K562 (cell line): ENCODE data around the gene SPHK2. TPM values are rescaled to one million over a fixed set of nuclear protein-coding genes. Genes with fewer than 3 reads are reported as not detected.

Source experiments
- FIP1L1 ChIP-seq: fragments of 200-400 bp; formaldehyde crosslinking; IDR thresholded peaks from 2 replicates; pipeline ENCODE4 v1.6.1; 2018; ENCODE audit warnings: mild to moderate bottlenecking, low read depth, low read length; ENCODE audit not compliant: poor library complexity, severe bottlenecking
- KDM1A ChIP-seq, 2 experiments: fragments of 450-650 bp; IDR thresholded peaks; 2 replicates each; pipeline ENCODE4 v1.6.1; 2016; ENCODE audit warnings: mild to moderate bottlenecking in 2 of 2
- MTA3 ChIP-seq: fragments of 450-650 bp; formaldehyde crosslinking; IDR thresholded peaks from 2 replicates; pipeline ENCODE4 v1.6.1; 2017; ENCODE audit warnings: mild to moderate bottlenecking, borderline replicate concordance
- NCOA2 ChIP-seq, 2 experiments: fragments of 450-650 bp; IDR thresholded peaks; 2 replicates each; pipeline ENCODE4 v1.6.1; 2018; ENCODE audit warnings: mild to moderate bottlenecking in 2 of 2, moderate library complexity in 1 of 2; ENCODE audit not compliant: partially characterized antibody in 2 of 2
- PHF20 ChIP-seq: fragments of 450-650 bp; IDR thresholded peaks from 2 replicates; pipeline ENCODE4 v1.6.1; 2018; ENCODE audit not compliant: partially characterized antibody
- RAD21 ChIP-seq, 2 experiments: fragments of 250-450 bp in 1 of 2; fragments of 450-650 bp in 1 of 2; sonication (Bioruptor Pico) in 1 of 2; formaldehyde crosslinking in 1 of 2; IDR thresholded peaks in 1 of 2; conservative IDR thresholded peaks in 1 of 2; 2 replicates each; pipeline versions ENCODE4 v1.4.0 to v1.8.0; 2020 to 2022; ENCODE audit warnings: mild to moderate bottlenecking in 2 of 2, moderate library complexity in 1 of 2
- SMARCA5 ChIP-seq: fragments of 450-650 bp; IDR thresholded peaks from 2 replicates; pipeline ENCODE4 v1.6.1; 2016
- TGIF2 ChIP-seq: sonication (generic); formaldehyde crosslinking; IDR thresholded peaks from 2 replicates; pipeline ENCODE4 v1.8.1; 2022; ENCODE audit warnings: mild to moderate bottlenecking, missing genetic modification reagents, moderate library complexity
- ZNF143 ChIP-seq: sonication (generic); formaldehyde crosslinking; IDR thresholded peaks from 2 replicates; pipeline ENCODE4 v1.9.0; 2022; ENCODE audit warnings: mild to moderate bottlenecking, missing genetic modification reagents
- ZNF57 ChIP-seq: fragments of 450-650 bp; formaldehyde crosslinking; IDR thresholded peaks from 2 replicates; pipeline ENCODE4 v1.4.0; 2020; ENCODE audit warnings: mild to moderate bottlenecking, moderate library complexity
- polyA plus RNA-seq, 8 experiments: library from polyadenylated mRNA; depleted of rRNA in 4 of 8; stranded (reverse) in 5 of 8; unstranded in 3 of 8; fragments of >200 nt; fragmentation: Nextera tagmentation in 2 of 8; fragmentation: Illumina TruSeq in 1 of 8; extraction: Ambion mirVana in 2 of 8; extraction: Trizol in 1 of 8; gene quantifications; 2 replicates each; pipeline versions ENCODE4 v1.2.1 to v1.2.3, GENCODE V29; 2011 to 2014; ENCODE audit warnings: inconsistent platforms in 1 of 8, missing spikeins in 1 of 8
- total RNA-seq, 7 experiments: library from RNA; depleted of rRNA in 6 of 7; stranded (reverse); fragments of >200 nt in 6 of 7; fragmentation: Illumina TruSeq in 2 of 7; extraction: Trizol in 2 of 7; gene quantifications; 2 replicates each; pipeline versions ENCODE4 v1.2.1 to v1.2.3, GENCODE V29; 2011 to 2021; ENCODE audit warnings: low replicate concordance in 1 of 7
- TF ChIP-seq, protein P1 (sequence below), 3 experiments: IDR thresholded peaks in 2 of 3; conservative IDR thresholded peaks in 1 of 3; 2 replicates each; pipeline ENCODE4 v1.5.1; 2011 to 2012; ENCODE audit warnings: low read length in 3 of 3, mild to moderate bottlenecking in 3 of 3, control low read depth in 2 of 3, improper control_type of control experiment in 1 of 3, inconsistent platforms in 1 of 3, low read depth in 1 of 3, mixed read lengths in 1 of 3, moderate library complexity in 1 of 3; ENCODE audit not compliant: insufficient read depth in 2 of 3
- TF ChIP-seq, protein P2 (sequence below): IDR thresholded peaks from 3 replicates; pipeline ENCODE4 v1.6.1; 2011; ENCODE audit warnings: borderline replicate concordance, mild to moderate bottlenecking; ENCODE audit not compliant: insufficient read length, insufficient read depth
- TF ChIP-seq, protein P3 (sequence below): fragments of 450-650 bp; formaldehyde crosslinking; IDR thresholded peaks from 2 replicates; pipeline ENCODE4 v1.4.0; 2020; ENCODE audit warnings: mild to moderate bottlenecking, moderate library complexity
- TF ChIP-seq, protein P4 (sequence below), 2 experiments: fragments of 450-650 bp in 1 of 2; sonication (generic) in 1 of 2; formaldehyde crosslinking in 1 of 2; IDR thresholded peaks in 1 of 2; conservative IDR thresholded peaks in 1 of 2; 2 replicates each; pipeline versions ENCODE4 v1.6.1 to v1.8.1; 2016 to 2023; ENCODE audit warnings: mild to moderate bottlenecking in 2 of 2, moderate library complexity in 2 of 2, inconsistent platforms in 1 of 2, missing genetic modification reagents in 1 of 2
- TF ChIP-seq, protein P5 (sequence below), 2 experiments: fragments of 450-650 bp in 1 of 2; sonication (generic) in 1 of 2; formaldehyde crosslinking; conservative IDR thresholded peaks; 2 replicates each; pipeline versions ENCODE4 v1.4.0 to v1.8.1; 2020 to 2022; ENCODE audit warnings: mild to moderate bottlenecking in 1 of 2, missing genetic modification reagents in 1 of 2
- TF ChIP-seq, protein P6 (sequence below): fragments of 450-650 bp; IDR thresholded peaks from 2 replicates; pipeline ENCODE4 v1.6.1; 2017; ENCODE audit warnings: antibody characterized with exemption

SPHK2 gene
- total and polyA plus RNA-seq, 9 of the 15 experiments (the other 6 are each of a cell fraction or from before 2014, with no cell fraction given): 0.10 to 15.2 (median 2.9) TPM

DNA sequence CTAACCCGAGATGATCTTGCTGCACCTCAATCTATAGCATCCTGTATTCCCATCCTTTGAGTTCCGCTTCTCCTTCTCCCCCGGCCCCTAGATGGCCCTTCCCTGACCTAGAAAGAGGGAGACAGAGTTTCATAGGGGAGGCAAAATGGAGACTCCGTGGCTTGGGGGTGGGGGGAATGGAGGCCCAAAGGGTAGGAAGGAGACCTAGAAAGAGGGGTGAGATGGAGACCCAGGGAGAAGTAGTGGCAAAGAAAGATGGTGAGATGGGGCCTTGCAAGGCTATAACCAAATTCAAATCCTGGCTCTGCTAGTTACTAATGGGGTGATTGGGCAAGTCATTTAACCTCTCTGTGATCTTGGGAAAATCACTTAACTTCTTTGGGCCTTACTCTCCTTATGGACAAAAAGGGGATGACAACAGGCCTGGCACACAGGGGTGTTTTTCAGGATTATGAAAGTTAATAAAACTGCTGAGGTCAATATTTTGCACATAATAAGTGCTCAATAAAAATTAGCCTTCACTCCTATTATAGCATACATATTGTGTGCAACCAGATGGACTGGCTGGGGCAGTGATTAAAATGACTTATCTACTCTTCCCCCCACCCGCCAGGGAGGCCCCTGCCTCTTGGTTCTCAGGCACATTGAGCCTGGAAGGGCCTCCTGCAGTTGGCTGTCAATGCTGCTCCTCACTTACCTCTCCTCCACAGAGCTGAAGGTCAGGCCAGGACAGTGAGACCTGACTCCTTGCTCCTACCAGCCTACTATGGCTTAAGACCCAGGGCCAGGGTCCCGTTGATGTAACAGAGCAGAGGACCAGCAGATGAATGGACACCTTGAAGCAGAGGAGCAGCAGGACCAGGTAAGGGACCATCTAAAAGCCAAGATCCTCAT, 633 bp downstream of the SPHK2 start (continued):
- TF ChIP-seq, protein P1, sequence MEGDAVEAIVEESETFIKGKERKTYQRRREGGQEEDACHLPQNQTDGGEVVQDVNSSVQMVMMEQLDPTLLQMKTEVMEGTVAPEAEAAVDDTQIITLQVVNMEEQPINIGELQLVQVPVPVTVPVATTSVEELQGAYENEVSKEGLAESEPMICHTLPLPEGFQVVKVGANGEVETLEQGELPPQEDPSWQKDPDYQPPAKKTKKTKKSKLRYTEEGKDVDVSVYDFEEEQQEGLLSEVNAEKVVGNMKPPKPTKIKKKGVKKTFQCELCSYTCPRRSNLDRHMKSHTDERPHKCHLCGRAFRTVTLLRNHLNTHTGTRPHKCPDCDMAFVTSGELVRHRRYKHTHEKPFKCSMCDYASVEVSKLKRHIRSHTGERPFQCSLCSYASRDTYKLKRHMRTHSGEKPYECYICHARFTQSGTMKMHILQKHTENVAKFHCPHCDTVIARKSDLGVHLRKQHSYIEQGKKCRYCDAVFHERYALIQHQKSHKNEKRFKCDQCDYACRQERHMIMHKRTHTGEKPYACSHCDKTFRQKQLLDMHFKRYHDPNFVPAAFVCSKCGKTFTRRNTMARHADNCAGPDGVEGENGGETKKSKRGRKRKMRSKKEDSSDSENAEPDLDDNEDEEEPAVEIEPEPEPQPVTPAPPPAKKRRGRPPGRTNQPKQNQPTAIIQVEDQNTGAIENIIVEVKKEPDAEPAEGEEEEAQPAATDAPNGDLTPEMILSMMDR (IDR thresholded peaks at IDR 0.05 in 2 of 3, conservative IDR thresholded peaks at IDR 0.05 in 1 of 3; ENCODE audit: insufficient read depth in 2 of 3, low read depth in 1 of 3, low read length in 3 of 3): no peak
- TF ChIP-seq PHF20 (peak; percentile 47), KDM1A (IDR thresholded peaks at IDR 0.05) (peak; percentile 96 to 99), FIP1L1 (no peak), TGIF2 (CRISPR knock-in tag) (no peak), RAD21 (CRISPR knock-in tag; conservative IDR thresholded peaks at IDR 0.05 in 1 of 2, IDR thresholded peaks at IDR 0.05 in 1 of 2) (no peak), ZNF143 (no peak), SMARCA5 (peak; percentile 100), NCOA2 (IDR thresholded peaks at IDR 0.05; ENCODE audit: partially characterized antibody in 2 of 2) (no peak), ZNF57 (no peak), MTA3 (no peak)
- TF ChIP-seq, protein P2, sequence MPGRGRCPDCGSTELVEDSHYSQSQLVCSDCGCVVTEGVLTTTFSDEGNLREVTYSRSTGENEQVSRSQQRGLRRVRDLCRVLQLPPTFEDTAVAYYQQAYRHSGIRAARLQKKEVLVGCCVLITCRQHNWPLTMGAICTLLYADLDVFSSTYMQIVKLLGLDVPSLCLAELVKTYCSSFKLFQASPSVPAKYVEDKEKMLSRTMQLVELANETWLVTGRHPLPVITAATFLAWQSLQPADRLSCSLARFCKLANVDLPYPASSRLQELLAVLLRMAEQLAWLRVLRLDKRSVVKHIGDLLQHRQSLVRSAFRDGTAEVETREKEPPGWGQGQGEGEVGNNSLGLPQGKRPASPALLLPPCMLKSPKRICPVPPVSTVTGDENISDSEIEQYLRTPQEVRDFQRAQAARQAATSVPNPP: no peak
- TF ChIP-seq, protein P3, sequence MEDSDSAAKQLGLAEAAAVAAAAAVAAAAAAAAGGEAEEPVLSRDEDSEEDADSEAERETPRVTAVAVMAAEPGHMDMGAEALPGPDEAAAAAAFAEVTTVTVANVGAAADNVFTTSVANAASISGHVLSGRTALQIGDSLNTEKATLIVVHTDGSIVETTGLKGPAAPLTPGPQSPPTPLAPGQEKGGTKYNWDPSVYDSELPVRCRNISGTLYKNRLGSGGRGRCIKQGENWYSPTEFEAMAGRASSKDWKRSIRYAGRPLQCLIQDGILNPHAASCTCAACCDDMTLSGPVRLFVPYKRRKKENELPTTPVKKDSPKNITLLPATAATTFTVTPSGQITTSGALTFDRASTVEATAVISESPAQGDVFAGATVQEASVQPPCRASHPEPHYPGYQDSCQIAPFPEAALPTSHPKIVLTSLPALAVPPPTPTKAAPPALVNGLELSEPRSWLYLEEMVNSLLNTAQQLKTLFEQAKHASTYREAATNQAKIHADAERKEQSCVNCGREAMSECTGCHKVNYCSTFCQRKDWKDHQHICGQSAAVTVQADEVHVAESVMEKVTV: peak; percentile 63
- TF ChIP-seq, protein P4, sequence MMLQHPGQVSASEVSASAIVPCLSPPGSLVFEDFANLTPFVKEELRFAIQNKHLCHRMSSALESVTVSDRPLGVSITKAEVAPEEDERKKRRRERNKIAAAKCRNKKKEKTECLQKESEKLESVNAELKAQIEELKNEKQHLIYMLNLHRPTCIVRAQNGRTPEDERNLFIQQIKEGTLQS (IDR thresholded peaks at IDR 0.05): no peak
- TF ChIP-seq, protein P4 (CRISPR knock-in tag; conservative IDR thresholded peaks at IDR 0.05): no peak
- TF ChIP-seq, protein P5, sequence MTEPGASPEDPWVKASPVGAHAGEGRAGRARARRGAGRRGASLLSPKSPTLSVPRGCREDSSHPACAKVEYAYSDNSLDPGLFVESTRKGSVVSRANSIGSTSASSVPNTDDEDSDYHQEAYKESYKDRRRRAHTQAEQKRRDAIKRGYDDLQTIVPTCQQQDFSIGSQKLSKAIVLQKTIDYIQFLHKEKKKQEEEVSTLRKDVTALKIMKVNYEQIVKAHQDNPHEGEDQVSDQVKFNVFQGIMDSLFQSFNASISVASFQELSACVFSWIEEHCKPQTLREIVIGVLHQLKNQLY (CRISPR knock-in tag; conservative IDR thresholded peaks at IDR 0.05): no peak
- TF ChIP-seq, protein P6, sequence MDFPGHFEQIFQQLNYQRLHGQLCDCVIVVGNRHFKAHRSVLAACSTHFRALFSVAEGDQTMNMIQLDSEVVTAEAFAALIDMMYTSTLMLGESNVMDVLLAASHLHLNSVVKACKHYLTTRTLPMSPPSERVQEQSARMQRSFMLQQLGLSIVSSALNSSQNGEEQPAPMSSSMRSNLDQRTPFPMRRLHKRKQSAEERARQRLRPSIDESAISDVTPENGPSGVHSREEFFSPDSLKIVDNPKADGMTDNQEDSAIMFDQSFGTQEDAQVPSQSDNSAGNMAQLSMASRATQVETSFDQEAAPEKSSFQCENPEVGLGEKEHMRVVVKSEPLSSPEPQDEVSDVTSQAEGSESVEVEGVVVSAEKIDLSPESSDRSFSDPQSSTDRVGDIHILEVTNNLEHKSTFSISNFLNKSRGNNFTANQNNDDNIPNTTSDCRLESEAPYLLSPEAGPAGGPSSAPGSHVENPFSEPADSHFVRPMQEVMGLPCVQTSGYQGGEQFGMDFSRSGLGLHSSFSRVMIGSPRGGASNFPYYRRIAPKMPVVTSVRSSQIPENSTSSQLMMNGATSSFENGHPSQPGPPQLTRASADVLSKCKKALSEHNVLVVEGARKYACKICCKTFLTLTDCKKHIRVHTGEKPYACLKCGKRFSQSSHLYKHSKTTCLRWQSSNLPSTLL: no peak
